GM21360 (cell line): ENCODE measurements around the gene EVI5.
"Not testable (repeated sequence)": the region's sequence is repeated elsewhere in the genome, so short reads cannot be mapped to it uniquely, and the experiment has no call there.

Source experiments
- ATAC-seq: cut with Tn5 transposase; IDR thresholded peaks from one replicate; pipeline ENCODE4 v1.9.1; 2021; ENCODE audit warnings: mild to moderate bottlenecking, moderate library complexity; ENCODE audit not compliant: unreplicated experiment

EVI5 gene

DNA sequence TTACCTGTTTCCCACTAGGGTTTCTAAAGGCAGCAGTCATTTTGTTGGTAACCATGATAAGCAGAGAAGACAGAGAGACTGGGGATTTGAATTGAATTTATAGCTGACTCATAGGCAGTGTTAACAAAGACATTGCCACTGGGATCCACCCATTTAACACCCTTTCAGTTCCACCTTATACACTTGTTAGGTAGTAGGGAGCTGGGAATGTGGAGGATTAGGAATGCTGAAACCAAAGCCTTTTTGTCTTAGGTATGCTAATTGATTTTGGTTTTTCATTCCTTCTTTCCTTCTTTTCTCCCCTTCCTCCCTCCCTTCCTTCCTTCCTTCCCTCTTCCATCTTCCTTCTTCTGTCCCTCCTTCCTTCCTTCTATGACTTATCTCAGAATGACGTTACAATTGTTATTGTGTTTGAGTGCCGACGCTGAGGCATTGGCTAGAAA is 7.5 kb upstream of the EVI5 start:
- ATAC-seq: no peak

DNA sequence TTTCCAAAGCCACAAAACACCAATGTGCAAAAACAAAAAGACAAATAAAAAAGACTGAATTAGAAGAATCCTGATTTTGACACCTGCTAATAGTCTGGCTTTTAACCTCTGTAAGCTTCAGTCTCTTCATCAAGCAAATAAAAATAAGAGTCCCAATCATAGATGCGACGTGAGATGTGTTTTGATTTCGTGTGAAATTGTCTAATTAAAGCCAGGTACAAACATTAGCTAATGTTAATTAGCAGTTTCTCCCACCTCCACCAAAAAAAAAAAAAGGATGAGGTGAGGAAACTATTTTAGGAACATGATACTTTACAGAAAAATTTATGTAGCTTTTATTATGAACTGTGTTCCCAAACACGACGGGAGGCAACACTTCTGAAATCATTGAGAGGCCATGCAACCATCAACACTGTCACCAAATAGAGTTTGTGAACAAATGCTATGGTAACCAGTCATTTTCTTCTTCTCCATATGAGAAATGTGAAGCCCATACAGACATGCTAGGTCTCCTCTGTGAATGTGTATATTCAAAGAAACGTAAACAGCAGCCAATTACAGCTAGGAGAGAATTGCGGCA is 6.7 kb upstream of the EVI5 start:
- no peak for ATAC-seq

DNA sequence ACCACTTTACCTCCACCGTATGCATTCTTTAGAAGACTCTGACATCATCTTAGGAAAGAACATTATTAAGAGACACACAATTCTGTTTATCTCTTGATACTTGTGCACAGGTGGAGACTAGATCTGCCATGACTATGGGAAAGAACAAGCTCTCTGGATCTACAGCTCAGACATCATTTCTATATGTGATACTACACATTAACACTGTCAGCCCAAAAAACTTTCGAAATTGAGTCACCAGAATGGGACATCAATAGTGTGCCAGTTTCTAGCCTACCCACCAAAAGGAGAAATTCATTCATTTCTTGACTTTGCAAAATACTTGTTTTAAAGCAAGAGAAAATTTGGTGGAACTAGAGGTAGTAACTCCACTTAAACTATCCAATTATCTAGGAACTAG is 6.0 kb upstream of the EVI5 start:
- ATAC-seq: no peak

DNA sequence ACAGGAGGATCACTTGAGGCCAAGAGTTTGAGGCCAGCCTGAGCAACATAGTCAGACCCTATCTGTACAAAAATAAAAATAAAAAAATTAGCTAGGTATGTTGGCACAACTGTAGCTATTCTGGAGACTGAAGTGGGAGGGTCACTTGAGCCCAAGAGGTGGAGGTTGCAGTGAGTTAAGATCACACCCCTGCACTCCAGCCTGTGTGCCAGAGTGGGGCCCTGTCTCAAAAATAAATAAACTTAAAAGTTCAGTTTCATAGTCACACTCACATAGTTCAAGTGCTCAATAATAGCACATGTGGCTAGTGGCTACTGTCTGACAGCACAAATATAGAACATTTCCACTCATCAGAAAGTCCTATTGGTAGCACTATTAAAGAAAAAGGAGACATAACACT is 5.2 kb upstream of the EVI5 start:
- ATAC-seq: no peak

DNA sequence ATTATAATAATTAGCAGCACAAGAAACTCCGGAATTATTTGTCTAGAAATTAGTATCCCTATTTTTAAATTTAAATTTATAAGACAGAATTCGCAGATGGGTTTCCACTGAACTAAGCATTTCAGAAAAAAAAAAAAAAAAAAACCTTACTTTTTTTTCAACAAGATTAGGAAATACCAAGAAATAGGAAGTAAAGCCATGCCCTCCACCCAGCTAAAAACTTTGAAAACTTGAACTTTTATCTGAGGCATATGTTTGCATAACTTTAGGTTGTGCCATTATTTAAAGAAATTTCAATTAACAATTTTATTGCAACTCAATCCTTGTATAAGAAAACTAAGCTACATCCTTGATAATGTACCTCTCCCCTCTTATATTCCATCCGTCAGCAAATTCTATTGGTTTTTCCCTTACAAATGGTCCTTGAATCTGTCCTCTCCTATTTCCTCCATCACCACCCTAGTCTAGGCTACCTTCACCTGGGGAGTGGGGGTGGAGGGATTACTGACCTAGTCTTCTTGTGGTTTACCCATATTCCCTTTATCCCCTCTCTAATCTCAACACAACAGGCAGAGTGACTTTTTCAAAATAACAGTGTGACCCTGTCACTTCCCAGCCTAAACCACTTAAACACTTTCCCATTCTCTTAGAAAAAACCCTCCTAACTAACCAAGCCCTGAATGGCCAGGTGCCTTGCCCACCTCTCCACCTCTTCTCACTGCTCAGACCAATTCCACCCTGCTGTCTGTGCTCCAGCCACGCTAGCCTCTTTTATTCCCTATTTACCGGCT is 1.4 kb upstream of the EVI5 start:
- no peak for ATAC-seq

DNA sequence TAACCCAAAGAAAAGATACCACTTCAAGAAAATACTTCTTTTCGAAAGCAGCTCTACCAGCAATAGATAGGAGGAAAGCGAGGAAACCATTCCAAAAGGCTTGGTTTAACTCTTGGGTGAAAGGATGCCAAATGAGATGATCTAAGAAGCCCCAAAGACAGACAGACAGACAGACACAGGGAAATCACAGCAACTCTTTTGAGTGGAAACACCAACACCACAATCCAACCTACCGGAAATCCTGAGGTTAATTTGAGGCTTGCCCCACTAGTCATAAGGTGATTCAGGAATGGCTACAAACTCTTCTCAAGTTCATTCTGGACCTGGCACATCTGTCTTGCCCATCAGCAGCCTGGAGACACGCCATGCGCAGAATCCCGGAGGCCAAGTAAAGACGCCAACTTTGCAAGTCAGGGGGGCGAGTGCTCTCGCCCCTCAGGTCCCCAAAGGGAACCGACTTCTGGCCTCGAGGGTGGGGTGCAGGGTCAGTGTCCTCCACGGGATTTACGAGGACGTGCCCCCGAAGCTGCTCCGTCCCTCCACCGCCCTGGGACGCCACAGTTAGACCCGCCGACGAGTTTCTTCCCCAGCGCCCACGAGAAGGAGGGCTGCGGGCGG is 778 bp downstream of the EVI5 start:
- ATAC-seq: no peak

DNA sequence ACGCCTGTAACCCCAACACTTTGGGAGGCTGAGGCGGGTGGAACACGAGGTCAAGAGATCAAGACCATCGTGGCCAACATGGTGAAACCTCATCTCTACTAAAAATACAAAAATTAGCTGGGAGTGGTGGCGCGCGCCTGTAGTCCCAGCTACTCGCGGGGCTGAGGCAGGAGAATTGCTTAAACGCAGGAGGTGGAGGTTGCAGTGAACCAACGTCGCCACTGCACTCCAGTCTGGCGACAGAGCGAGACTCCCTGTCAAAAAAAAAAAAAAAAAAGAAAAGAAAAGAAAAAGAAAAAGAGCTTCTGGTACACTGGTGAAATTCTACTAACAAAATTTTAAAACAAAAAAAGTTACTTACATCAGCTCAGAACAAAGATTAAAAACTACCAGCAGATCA is 1.4 kb downstream of the EVI5 start:
- ATAC-seq: not testable (repeated sequence)

DNA sequence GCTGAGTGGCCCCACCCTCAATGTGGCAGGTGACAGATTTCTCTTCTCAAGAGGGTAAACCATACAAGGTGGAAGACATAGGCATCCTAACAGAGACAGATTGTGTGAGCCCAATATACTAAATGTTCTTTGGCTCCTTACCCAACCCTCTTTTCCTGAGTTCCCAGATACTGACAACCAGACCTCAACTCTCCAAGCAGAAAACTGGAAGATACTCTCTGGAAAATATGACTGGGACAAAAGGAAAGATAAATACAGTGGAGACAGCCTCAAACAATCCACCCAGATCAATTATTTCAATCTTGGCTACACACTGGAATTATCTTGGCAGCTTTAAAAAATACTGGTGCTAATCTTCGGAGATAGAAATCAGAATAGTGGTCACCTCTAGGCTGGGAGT is 6.5 kb downstream of the EVI5 start:
- no peak for ATAC-seq

DNA sequence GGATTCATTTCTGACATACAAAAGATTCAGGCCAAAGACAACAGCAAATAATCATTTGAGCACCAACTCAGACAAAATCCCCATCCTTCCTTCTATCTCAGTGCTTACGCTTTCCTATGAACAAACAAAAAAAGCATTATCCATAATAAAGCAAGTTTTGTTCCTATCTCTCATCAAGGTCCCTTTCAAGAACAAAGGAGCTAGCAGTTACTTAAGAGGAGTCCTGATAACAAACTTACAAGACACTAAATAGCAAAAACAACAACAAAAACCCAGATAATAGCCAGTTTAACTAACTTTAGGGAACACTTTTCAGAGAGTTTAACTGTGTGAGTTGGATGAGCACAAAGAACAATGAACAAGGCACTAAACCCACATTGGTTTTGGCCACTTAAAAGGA is 10.5 kb downstream of the EVI5 start:
- ATAC-seq: no peak

DNA sequence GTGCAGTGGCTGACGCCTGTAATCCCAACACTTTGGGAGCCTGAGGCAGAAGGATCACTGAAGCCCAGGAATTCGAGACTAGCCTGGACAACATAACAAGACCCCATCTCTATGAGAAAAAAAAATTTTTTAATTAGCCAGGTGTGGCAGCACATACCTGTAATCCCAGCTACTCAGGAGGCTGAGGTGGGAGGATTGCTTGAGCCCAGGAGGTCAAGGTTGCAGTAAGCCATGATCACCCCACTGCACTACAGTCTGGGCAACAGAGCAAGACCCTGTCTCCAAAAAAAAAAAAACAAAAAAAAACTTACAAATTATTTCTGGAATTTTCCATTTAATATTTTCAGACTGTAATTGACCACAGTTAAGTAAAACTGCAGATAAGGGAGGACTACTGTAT is 11.2 kb downstream of the EVI5 start:
- ATAC-seq: not testable (repeated sequence)

DNA sequence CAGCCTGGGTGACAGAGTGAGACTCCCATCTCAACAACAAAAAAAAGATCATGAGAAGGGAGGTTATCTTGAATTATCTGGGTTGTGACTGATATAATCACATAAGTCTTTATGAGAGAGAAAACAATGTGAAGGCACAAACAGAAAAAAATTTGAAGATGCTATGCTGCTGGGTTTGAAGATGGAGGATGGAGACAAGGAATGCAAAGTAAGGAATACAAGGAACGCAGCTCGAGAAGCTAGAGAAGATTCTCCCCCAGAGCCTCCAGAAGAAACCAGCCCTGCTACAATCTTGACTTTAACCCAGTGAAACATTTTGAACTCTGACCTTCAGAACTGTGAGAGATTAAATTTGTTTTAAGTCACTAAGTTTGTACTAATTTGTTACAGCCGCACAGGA is 15.1 kb downstream of the EVI5 start:
- ATAC-seq: no peak

DNA sequence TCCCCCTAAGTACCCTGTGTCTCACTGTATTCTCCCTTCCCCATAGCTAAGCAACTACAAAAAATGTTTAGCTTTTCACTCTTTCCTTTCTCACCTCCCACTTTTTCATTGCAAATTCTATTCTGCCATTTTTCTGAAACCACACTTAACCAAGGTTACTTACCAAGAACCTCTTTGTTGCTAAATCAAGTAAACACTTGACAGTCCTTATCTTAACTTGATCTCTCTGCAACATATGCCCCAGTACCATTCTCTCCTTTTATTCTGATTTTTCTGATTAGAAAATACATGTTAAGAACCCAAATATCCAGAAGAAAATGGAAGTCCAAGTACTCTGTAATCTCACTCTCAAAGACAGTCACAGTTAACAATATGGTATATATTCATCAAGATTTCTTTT is 16.0 kb downstream of the EVI5 start:
- ATAC-seq: no peak

DNA sequence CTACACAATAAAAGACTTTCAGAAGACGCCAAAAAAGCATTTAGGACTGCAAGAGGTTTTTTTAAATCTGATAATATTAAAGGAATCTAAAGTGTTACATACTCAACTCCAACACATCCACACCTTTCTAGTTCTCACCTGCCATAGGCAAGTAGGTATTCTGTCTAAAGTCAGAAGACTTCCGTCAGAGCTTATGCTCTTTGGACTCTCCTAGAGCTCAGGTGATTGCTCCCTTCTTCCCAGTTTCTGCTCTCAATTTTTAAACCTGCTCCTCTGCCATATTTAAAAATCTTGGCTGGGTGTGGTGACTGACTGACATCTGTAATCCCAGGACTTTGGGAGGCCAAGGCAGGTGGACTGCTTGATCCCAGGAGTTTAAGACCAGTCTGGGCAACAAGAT is 16.6 kb downstream of the EVI5 start:
- ATAC-seq: no peak

DNA sequence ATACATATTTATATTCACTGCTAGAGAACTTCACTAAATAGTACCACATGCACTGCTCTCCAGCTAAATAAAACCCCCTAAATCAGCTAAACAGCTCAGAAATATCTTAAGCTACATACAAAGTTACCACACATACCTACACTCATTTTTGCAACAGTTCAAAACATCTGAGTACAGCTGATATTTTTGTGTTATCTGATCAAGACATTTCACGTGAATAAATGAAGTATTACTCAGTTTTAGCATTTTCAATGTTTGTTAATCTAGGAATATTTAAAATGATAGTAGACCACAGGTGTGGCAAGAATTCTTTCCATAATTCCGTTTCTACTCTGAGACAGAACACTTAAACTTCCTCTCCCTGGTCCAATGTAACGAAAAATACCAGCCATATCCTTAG is 20.8 kb downstream of the EVI5 start:
- ATAC-seq: no peak

DNA sequence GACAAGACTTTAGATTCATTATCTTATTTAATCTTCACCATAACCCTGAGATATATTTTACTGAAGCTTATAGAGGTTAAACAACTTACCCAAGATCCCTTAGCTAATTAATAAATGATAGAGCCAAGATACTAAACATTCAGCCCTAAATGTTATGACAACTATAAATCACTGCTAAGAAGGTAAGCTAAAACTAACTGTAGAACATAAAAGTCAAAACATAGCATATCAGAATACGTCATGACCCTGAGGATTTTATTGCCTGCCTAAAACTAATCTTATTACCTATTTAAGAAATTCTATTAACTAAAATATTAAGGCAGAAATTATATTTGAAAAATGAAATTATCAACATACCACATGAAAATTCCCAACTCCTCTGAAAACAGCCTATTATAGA is 22.6 kb downstream of the EVI5 start:
- no peak for ATAC-seq

DNA sequence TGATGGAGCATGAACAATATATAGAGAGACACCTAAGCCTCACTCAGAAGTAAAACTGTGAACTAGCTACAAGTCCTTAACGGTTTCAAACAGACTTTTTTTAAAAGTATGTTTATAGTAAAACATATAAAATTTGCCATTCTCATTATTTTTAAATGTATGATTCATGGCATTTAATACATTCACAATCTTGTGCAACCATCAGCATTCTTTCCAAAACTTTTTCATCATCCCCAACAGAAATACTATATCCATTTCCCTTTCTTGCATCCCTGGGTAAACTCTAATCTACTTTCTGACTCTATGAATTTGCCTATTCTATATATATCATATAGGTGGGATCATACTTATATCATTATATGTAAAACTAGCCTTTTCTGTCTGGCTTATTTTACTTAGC is 25.5 kb downstream of the EVI5 start:
- ATAC-seq: no peak

DNA sequence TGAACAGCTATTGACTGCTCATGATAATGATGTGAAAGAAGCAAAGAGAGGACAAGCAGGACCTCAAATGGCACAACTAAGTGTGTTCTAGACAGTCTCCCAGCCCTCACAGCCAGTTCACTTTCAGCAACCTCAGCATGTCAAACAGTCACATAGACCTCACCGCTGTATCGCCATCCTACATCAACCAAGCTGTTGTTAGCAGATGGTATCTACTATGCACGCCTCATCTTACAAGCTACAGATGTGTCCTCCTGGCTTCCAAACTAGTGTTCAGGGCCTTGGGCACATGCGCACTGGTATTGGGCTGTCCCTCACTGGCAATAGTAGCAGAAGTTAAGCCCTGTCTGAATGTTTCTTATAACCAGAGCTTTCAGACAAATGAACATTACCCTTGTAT is 28.4 kb downstream of the EVI5 start:
- ATAC-seq: no peak

DNA sequence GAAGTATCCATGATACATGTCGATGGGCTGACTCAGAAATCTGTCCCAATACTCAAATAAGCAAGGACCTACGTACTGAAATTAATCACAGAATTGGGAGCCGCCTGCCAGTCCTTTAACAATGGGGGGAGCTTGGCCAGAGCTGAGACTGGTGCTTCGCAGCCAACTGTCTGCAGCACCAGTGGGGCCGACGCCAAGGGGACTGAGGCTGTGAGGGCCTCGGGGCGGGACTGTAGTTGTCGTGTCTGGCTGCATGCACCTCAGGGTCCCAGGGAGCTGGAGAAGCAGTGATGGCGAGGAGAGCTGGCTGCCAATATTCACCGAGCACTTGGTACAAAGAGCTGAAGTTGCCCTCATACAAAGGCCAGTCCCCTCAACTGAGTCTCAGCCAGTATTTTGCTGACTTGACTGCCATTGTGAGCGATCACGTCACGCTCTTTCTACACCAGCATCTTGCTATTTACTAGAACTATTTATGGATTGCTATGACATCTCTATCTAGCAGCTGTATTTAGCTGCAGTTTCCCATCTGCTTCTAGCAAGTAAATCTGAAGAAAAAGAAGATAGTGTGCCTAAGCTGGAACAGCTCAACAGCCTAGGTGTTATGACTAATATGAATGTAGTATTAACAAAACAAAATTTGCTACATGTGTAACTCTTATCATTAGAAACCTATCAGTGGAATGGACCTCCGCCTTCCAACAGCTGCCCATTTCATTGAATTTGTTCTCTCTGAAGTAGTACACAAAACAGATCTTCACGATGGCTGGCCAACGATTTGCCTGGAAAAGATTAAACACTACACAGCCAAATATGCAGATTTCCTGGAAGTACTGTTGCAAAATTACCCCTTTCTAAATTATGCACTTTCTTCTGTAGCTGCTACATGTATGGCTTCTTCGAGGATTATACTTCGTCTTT is 29.1 kb downstream of the EVI5 start:
- ATAC-seq: no peak

DNA sequence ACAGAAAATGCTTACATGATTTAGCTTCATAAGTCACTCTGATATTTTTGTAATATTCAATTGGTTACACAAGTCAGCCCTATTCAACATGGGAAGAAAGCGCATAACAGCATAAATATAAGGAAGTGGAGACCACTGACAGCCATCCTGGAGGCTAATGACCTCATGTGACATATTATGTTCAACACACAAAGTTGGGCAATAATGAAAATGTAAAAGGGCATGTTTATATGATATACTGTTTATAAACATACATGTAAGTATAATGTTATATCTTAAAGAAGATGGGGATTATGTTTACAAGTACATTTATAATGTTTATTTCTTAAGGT is 30.2 kb downstream of the EVI5 start:
- no peak for ATAC-seq

DNA sequence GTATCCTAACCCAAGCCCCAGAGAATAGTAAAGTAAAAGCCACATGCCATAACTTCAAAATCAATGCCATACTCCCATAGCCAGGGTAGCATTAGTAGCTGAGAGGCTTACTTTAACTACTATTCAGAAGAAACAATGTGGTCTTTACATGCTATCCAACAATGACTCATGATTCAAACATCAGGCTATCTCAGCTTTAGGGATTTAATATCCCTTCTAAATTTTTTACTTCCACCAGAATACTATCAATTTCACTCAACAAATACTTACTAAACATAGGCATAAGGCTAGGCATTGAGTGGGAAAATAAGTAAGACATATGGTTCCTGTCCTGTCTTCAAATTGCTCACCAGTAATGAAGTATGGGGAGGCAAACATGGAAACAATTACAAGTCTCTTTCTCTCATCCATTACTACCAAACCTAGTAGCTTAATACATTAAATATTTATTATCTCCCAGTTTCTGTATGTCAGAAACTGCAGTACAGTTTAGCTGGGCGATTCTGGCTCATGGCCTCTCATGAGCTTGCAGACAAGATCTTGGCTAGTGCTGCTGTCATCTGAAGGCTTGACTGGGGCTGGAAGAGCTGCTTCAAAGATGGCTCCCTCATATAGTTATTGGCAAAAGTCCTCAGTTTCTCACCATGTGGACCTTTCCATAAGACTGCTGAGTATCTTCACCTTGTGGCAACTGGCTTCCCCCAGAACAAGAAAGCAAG is 30.7 kb downstream of the EVI5 start:
- no peak for ATAC-seq

DNA sequence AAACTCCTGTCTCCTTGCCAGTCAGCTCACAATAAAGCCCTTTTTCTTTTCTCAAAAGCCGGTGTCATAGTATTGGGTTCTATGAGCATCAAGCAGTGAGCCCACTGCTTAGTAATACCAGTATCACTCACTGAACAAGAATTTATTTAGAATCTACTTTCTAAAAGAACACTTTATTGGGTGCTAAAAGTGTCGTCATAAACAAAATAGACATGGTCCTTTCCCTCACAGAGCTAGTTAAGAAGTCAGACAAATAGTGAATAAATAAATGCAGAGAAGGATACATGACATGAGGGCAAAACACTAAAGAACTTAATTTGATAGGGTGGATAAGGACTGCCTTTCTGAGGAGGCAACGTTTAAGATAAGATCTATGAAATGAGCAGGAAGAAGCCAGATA is 32.2 kb downstream of the EVI5 start:
- no peak for ATAC-seq
